NCI-H128 (cell line): ENCODE results near the gene COA1.
A peak's percentile ranks its signal among the peaks of the same experiment; 100 is the strongest.
"Not testable (repeated sequence)": the region's sequence is repeated elsewhere in the genome, so short reads cannot be mapped to it uniquely, and the experiment has no call there.

ENCODE experiments used
- DNase-seq: peaks from one replicate; lab custom pipeline; 2025; ENCODE audit not compliant: unreplicated experiment; lab: John Stamatoyannopoulos, UW

The COA1 gene

GRCh38 chr7:43729924-43730248, 563 bp upstream of the COA1 start:
- DNase-seq = no peak

- no peak for DNase-seq
Observed at GRCh38 chr7:43727494-43727893, 1.8 kb downstream of the COA1 start.

DNA sequence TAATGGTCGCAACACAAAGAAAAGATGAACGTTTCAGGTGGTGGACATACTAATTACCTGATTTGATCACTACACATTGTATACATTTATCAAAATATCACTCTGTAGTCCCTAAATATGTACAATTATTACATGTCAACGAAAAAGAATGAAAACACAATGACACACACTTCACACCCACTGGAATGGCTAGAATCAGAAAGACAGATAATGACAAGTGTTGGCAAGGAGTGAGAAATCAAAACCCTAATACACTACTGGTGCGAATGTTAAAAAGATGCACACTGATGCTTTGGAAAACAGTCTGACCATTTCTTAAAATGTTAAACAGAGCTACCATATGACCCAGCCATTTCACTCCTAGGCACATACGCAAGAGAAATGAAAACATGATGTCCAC, 2.3 kb downstream of the COA1 start:
- no peak for DNase-seq

DNA sequence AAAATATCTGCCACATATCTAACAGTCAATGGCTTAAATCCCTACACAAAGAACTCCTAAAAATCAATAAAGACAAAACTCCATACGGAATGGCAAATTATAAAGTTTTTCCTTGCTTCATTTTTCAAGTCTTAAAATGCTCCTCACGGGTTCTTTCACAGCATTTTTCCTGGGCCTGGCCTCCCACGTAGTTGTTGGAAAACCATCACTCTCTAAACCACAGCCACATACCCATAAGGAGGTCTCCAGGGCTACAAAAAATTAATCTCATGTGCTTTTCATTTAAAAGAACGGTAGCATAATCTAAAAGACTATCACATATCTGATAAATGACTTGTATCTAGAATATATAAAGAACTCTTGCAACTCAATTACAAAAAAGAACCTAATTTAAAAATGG, 2.9 kb downstream of the COA1 start:
- no peak for DNase-seq

DNA sequence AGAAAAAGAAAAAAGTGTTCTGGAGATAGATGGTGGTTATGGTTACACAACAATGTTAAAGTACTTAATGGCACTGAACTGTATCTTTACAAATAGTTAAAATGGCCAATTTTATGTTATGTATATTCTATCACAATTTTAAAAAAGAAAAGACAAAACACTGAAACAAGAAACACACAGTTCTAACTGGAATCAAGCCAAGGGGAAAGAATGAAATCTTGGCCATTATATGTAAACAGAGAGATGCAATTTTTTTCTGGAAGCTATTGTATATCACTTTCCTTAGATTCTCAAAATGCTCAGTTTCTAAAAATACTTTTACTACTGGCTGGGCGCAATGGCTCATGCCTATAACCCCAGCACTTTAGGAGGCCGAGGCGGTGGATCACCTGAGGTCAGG, 4.1 kb downstream of the COA1 start:
- no peak for DNase-seq

DNA sequence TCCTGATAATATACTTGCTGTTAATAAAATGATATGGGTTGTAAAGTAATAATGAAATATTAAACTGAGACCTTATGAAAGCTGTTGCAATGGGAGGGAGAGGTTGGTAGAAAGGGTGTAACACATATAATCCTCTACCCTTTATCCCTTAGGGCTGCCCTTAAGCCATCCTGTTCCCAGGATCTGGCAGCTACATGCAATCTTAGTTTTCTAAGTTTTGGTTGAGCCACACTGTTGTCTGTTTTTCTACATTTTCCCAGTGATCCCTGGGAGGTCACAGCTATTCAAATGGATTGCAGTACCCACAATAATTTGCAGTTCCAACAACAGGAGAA, 6.3 kb downstream of the COA1 start:
- DNase-seq = no peak

DNA sequence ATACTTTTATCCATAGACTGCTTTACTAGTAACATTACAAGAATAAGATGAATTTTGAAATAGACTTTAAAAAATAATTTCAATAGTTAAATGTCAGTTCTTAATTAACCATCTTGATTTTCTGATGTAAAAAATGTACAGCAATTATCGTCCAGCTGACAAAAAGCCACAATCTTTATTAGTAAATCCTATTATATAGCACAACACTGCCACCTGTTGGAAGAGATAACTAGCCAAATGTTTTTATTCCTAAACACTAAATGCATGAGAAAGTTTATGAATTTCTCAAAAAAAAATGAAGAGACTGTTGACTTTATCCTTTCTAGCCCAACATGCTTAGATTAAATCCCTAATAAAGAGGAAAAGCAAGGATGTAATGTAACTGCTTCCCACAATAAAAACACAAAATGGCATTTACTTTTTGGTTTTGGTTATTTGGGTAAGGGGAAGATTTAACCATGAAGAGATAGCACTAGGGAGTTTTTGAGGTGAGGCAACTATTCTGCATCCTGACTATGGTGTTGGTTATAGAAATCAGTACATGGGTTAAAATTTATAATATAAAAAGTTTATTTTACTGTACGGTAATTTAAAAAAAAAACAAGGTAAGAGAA, 8.0 kb downstream of the COA1 start:
- DNase-seq = no peak

- no peak for DNase-seq
Observed at GRCh38 chr7:43716598-43716997, 12.7 kb downstream of the COA1 start.

GRCh38 chr7:43715966-43716365, 13.4 kb downstream of the COA1 start:
- not testable (repeated sequence) for DNase-seq

DNA sequence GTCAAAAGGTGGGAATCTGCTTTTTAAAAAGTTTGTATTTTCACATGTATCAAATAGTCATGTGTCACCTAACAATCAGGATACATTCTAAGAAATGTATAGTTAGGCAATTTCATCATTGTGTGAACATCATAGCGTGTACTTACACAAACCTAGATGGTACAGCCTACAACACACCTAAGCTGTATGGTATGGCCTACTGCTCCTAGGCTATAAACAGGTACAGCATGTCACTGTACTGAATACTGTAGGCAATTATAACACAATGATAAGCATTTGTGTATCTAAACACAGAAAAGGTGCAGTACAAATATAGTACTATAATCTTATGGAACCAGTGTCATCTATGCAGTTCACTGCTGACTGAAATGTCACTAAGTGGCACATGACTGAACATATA, 17.8 kb downstream of the COA1 start:
- no peak for DNase-seq

DNA sequence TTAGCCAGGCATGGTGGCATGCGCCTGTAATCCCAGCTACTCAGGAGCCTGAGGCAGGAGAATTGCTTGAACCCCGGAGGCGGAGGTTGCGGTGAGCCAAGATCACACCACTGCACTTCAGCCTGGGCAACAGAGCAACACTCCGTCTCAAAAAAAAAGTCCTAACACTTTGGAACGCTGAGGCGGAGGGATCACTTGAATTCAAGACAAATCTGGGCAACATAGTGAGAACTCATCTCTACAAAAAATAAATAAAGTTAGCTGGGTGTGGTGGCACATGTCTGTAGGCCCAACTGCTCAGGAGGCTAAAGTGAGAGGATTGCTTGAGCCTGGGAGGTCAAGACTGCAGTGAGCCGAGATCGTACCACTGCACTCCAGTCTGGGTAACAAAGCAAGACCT, 21.3 kb downstream of the COA1 start:
- DNase-seq = not testable (repeated sequence)

- DNase-seq = no peak
Observed at GRCh38 chr7:43703573-43703972, 25.8 kb downstream of the COA1 start.

GRCh38 chr7:43702974-43703373, 26.3 kb downstream of the COA1 start:
- DNase-seq = no peak

DNA sequence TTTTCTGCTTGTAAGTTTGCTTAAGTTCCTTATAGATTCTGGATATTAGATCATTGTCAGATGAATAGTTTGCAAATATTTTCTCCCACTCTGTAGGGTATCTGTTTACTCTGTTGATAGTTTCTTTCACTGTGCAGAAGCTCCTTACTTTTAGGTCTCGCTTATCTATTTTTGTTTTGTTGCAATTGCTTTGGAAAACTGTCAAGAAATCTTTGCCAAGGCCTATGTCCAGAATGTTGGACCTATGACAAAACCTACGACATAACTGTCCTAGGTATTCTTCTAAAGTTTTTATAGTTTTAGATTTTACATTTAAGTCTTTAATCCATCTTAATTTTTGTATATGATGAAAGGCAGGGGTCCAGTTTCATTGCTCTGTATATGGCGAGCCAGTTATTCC, 27.4 kb downstream of the COA1 start:
- DNase-seq = no peak

DNA sequence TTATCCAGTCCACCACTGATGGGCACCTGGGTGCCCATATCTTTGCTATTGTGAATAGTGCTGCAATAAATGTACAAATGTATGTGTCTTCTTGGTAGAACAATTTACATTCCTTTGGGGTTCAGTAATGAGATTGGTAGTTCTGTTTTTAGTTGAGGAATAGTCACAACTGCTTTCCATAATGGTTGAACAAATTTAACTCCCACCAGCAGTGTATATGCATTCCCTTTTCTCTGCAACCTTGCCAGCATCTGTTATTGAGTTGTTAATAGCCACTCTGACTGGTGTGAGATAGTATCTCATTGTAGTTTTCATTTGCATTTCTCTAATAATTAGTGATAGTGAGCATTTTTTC, 27.8 kb downstream of the COA1 start:
- no peak for DNase-seq

GRCh38 chr7:43700646-43701499, 28.4 kb downstream of the COA1 start:
- DNase-seq = no peak

GRCh38 chr7:43700059-43700501, 29.2 kb downstream of the COA1 start:
- DNase-seq = peak; percentile 9

DNA sequence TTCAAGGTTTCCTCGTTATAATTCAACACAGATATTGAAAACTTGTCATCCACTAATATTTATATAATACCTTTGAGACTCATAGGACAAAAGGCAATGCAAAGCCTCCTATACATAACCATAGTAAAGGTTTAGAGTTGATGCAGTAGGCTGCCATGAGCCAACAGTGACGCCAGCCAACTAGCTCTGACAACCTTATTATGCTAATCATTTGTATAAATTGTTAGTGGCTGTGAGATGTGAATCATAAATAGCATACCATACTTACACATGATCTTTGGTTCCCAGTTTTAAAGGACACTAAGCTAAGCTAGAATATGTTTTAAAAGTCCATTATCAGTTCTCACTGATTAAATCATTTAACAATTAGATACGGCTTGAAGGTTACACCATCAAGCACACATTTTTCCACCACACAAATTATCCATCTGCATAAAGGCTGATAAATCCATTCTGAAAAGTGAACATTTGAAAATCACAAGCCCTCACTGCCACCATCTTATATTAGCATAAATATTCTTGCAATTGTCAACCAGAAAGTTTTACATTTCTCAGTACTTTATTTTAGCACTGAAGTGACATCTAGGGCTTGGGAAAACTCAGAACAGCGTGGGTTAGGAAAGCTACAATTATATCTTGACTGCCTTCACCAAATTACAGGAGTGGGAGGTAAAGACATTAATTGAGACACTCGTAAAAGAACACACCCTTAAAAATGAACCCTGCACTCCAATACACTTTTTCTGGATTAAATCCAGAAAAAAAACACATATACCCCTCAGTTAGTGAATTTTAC, 30.7 kb downstream of the COA1 start:
- no peak for DNase-seq

- no peak for DNase-seq
Observed at GRCh38 chr7:43697690-43698089, 31.6 kb downstream of the COA1 start.

GRCh38 chr7:43695365-43695764, 34.0 kb downstream of the COA1 start:
- DNase-seq = no peak

DNA sequence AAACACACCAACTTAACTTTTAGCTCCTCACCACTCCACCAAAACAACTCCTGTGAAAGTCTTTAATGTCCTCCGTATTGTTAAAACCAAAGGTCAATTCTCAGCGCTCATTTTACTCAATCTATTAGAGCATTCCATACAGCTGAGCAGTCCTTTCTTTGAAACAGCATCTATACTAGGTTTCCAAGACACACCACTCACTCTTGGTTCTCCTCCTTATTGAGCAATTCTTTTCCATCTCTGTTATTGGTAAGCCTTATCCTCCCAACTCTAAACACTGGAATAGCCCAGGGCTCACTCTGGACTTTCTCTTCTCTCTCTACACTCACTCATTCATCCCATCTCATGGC, 34.9 kb downstream of the COA1 start:
- no peak for DNase-seq

DNA sequence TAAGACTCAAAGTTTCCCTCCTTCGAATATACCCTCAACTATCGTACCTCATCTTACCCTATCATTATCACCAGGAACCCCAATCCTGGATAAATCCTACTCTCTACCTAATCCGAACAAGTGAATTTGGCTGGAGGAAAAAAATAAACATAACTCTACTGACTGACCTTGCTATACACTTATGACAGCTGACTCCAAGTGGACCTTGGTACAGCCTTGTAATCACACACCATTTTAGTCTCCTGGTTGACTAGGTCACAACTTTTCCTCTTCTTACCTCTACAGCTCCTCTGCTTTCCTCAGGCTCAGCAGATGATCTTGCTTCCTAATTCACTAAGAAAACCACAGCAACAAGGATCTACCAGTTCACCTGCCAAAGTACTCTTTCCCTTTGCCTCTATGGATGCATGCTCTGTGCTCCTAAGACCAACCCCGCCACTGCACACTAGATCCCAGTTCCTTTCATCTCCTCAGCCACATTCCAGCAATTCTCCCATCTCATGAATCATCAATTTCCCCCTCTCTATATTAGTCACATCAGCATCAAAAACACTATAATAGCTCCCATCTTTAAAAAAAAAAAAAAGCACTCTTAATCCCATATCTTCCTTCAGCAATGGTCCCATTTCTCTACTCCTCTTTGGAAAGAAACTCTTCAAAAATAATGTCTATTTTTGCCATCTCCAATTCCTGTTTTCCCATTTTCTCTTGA, 35.5 kb downstream of the COA1 start:
- no peak for DNase-seq
